Eye (tissue), 1 donor: ENCODE measurements around the gene GIPC2.
"Not testable (repeated sequence)": the region's sequence is repeated elsewhere in the genome, so short reads cannot be mapped to it uniquely, and the experiment has no call there.

Experiments
- DNase-seq: peaks from one replicate; pipeline ENCODE4 v3.0.0-alpha.2; 2015

GIPC2 gene

DNA sequence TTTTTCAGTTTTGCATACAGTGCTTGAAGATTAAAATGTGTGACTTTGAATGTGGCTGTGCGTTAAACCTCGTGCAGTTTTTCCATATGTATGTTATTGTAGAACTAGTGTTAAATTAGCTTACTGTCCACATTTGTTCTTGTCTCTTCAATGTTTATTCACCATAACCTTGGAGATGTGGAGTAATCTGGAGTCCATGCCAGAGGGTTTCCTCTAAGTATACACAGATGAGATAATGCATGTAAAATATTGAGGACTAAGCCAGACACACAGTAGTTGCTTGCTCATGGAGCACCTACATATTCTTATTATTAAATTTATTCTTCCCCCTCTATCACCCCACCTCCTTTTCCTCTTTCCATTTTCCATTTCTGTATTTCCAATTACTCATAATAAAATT is 7.7 kb upstream of the GIPC2 start:
- no peak for DNase-seq

- no peak for DNase-seq
These were observed 7.3 kb upstream of the GIPC2 start for GRCh38 chr1:78038491-78038939.

DNA sequence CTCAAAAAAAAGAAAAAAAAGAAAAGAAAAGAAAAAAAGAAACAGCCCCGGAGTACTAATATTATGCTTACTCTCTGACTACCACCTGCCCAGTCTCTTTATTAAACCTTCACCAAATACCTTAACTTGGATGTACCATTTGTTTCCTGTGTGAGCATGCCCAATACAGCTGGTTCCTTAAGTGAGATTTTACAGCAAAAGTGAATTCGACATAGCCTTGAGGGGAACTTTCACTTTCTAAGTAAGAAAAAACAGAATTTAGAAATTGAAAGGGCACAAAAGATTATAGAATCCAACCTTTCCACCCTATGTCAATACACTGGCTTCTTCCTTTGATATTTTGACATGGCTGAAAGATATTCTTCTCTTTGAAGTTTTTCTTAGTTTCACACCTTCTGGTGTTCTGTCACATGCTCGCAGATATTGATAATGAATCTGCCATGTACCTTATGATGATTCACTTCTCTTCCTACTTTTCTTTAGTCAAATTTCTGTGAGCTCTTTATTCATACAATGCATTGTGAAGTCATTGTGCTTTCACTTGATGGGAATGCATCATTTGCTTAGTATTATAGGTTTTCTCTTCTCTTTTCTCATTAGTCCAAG is 5.2 kb upstream of the GIPC2 start:
- DNase-seq = no peak

DNA sequence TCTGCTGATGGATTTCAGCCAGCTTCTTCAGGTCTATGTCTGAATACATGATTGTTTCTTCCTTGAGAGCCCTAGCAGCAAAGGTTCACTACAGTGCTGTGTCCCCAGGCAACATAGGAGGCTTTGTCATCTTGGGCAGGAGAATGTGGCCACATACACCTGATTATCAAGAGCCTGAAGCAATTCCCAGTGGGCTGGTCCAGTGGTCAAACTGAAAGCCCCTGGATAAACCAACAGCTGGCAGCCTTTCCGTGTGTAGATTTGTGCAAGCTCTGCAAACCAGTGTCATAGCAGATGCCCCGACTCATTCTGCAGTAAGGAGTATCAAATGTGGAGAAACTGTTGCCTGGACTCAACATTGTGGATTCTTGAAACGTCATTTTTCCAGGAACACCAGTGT is 2.3 kb upstream of the GIPC2 start:
- DNase-seq = peak; percentile 4

DNA sequence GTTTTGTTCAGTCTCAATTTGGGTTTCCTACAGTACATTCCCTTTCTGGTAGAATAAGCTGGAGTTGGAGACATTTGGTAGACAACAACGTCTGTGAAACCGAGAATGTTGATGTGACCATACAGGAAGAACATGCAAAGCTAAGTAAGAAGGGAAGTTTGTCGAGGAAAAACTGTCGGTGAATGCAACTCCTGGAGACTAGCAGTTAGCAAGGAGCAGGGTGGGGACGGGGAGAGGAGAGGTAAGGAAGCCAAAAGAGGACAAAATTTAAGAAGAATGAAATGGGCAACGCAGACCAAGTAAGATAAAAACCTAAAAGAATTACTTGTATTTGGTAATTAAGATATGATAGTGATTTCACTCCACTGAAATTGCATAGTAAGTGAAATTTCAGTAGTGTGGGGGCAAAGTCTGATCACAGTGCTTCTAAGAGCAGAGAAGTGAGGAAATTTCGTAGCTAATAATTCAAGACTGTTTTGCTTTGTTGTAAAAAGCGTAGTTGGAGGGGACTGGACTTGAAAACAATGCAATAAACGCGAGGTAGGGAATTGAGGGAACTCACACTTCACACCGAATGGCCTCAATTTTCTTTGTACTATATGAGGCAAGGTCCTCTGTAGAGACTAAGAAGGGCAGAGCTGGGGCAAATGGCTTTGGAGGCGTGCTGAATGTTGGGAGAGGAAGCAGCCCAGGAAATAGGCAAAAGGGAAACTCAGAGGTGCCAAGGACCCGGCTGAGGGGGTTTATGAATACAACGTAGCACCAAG is 787 bp upstream of the GIPC2 start:
- DNase-seq = peak; percentile 17

DNA sequence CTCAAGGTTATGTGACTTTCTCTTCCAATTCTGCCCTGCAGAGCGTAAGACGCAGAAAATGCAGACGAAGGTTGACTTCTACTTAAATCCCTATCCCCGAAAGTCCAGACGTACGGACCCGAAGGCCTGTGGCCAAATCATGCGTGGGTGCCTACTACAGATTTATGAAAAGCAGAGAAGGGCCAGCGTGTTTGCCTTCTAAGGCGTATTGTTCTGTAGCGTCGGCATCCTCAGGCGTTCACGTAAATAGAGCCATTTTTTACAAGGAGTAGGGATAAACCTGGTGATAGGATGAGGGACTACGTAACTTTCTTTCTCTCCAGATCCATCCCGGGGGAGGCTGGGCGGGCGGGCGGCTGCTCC is 222 bp upstream of the GIPC2 start:
- peak; percentile 37 for DNase-seq

- no peak for DNase-seq
These were observed 1.3 kb downstream of the GIPC2 start for GRCh38 chr1:78047106-78047505.

GRCh38 chr1:78047631-78048030 is 1.9 kb downstream of the GIPC2 start:
- no peak for DNase-seq

GRCh38 chr1:78048446-78048845 is 2.7 kb downstream of the GIPC2 start:
- DNase-seq = no peak

DNA sequence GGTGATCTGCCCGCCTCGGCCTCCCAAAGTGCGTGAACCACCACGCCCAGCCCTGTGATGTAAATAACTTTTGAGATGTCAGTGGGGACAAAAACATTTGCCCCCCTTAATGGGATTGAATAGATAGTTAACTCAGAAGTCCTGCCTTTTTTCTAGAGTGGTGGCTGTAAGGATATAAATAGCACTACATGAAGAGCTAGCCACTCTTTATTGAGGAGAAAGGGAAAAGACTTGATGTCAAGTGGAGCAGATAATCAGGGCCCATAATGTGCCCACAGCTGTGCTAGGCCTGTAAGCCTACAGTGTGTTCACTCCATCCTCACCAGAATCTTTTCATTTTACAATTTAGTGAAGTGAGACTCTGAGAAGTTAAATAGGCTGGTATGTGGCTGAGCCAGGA is 3.6 kb downstream of the GIPC2 start:
- no peak for DNase-seq

DNA sequence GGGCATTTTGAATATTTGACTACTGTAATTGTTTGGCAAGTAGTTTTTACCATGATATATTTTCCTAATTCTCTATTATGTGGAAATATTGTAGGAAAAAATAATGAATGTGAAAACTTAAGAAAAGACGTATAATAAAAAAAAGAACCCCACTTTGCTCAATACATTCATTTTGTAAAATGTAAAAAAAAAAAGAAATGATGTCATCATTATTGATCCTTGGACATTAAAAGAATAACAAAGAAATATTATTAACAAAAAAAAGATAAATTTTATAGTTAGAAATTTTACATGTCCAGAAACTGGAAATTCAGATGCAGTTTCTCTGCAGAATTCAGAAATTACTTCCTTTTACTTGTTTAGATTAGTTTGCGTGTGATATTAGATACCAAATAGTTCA is 5.2 kb downstream of the GIPC2 start:
- no peak for DNase-seq

- DNase-seq = no peak
These were observed 7.1 kb downstream of the GIPC2 start for GRCh38 chr1:78052685-78053405.

DNA sequence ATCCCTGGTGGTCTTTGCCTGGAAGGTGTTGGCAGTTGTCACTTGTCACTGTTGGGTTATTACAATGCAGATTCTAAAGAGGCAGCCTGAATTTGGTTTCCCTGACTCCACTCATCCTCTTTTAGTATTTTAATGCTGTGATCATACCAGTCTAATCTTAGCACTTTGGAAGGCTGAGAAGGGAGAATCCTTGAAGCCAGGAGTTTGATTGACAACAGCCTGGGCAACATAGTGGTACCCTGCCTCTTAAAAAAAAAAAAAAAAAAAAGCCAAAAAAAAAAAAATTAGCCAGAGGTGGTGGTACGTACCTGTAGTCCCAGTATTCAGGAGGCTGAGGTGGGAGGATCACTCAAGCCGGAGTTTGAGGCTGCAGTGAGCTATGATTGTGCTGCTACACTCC is 7.7 kb downstream of the GIPC2 start:
- no peak for DNase-seq

- DNase-seq = no peak
These were observed 8.8 kb downstream of the GIPC2 start for GRCh38 chr1:78054559-78054958.

- DNase-seq = no peak
These were observed 9.2 kb downstream of the GIPC2 start for GRCh38 chr1:78054972-78055371.

DNA sequence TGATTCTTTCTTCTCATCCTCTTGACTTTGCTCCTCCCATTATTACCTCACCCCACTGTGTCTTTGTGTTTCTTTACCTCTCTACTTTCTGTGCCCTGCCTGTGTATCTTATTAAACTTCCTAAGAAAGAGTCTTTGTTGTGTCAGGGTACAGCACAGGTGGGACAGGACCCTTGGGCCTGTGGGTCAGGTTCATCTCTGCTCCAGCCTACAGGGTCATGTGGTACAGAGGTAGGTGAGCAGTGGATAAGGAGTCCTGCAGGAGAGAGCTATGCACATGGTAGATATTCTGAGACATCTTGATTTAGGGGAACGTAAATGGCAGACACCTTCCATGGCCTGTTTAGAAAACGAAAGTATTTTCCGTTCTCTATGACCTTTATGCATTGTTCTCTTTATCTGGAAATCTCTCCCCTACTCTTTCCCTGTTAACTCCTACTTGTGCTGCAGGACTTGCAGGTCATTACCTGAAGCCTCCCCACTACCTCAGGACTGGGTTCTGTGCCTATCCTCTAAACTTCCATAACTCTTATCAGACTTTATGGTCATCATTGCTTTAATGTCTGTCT is 9.9 kb downstream of the GIPC2 start:
- DNase-seq = no peak

- DNase-seq = no peak
These were observed 12.9 kb downstream of the GIPC2 start for GRCh38 chr1:78058670-78059069.

DNA sequence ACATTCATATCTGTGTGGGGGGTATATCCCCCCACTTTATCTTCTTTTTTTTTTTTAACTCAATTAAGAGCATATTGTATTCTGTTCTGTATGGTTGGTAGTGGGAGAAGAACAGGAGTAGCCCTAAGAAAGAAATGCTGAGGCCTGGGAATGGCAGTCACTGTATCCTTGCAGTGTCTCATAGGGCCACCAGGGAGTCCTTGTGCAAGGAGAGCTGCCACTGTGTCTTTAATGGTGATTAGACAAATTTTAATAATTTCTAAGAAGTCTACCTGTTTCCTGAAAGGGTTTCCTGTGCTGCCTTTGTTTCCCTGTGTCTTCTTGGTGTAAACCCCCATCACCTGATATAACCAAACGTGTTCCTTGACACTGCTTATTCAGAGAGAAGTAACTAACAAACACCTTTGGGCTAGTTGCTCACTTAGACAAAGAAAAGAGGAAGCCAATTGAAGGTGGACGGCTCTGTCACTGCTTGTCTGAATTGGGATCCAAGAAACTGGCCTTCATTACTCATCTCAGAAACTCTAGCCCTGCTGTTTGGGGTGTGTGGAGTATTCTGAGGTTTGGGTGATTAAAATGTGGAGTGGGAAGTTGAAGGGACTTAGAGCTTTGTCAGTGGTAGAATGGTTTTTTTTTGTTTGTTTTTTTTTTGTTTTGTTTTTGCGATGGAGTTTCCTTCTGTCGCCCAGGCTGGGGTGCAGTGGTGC is 15.2 kb downstream of the GIPC2 start:
- no peak for DNase-seq

DNA sequence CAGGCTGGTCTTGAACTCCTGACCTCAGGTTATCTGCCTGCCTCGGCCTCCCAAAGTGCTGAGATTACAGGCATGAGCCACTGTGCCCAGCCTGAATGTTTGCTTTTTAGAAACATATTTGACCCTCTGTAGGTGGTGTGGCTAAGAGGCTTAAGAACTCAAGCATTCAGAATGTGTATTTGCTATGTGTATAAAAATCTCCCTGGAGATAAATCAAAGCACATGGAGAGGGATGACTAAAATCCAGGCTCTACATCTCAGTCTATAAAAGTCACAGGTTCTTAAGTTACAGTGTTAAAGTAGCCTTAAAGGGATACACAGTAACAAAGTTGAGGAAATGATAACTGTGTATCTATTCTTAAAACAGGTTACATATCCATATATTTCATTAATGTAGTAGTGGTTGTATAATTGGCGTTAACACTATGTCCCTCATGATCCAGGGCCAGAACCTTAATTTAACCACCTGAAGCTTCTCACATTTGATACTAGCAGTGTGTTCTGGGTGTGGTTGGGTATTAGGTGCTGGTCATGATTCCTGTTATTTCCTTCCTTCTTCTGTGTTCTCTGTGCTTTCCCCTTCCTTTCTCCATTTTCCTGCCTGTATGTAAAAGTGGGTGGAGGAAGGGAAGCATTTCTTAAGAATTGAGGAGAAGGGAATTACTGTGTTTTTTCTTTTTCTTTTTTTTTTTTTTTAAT is 16.2 kb downstream of the GIPC2 start:
- DNase-seq = peak; percentile 9

DNA sequence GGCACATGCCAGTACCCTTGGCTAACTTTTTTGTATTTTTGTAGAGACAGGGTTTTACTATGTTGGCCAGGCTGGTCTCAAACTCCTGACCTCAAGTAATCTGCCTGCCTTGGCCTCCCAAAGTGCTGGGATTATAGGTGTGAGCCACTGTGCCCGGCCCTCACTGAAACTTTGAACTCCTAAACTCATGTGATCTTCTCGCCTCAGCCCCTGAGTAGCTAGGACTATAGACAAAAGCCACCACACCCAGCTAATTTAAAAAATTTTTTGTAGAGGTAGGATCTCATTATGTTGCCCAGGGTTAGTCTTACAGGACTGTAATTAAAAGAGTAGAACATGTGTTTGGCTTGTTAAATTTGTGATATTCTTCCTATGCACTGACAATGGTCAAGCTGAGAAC is 19.1 kb downstream of the GIPC2 start:
- DNase-seq = not testable (repeated sequence)

- DNase-seq = no peak
These were observed 23.0 kb downstream of the GIPC2 start for GRCh38 chr1:78068681-78069283.

DNA sequence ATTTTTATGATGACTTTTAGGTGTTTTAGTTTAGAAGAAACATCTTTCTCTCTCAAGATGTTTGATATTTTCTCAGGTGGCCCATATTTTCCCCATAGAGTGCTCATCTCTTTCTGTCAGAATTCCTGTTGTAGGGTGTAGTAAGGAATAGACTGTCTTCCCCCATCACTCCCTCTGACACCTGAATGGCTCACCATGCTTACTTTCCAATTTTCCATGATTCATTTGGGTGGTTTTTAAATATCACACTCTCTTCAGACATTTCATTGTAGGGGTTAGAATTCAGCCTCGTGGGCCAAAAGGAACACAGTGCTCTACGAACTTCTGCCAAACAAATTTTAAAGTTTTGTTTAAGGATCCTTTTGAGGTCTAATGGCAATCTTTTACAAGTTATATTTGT is 24.0 kb downstream of the GIPC2 start:
- no peak for DNase-seq
